Subcutaneous abdominal adipose tissue (tissue), 5 donors: Measurements from ENCODE around the gene CCDC17.
A peak's percentile ranks its signal among the peaks of the same experiment; 100 is the strongest.

ENCODE experiments used
- H3K27ac ChIP-seq: one replicate; pipeline ENCODE4 v1.7.0; 2013; ENCODE audit warnings: low read depth, mild to moderate bottlenecking, inconsistent platforms, low read length, moderate library complexity
- H3K27me3 ChIP-seq, 5 donors: one replicate each; pipeline ENCODE4 v1.7.0; 2013; ENCODE audit warnings: low read length in 5 of 5, inconsistent platforms in 1 of 5; ENCODE audit not compliant: control insufficient read depth in 5 of 5, insufficient read depth in 4 of 5
- H3K36me3 ChIP-seq, 5 donors: one replicate each; pipeline ENCODE4 v1.7.0; 2013; ENCODE audit warnings: low read length in 5 of 5; ENCODE audit not compliant: control insufficient read depth in 5 of 5, insufficient read depth in 5 of 5
- H3K4me1 ChIP-seq, 5 donors: one replicate each; pipeline ENCODE4 v1.7.0; 2013; ENCODE audit warnings: low read length in 5 of 5, mild to moderate bottlenecking in 3 of 5, moderate library complexity in 1 of 5; ENCODE audit not compliant: control insufficient read depth in 5 of 5, insufficient read depth in 5 of 5
- H3K4me3 ChIP-seq, 5 donors: one replicate each; pipeline ENCODE4 v1.7.0; 2013; ENCODE audit warnings: low read length in 5 of 5, low read depth in 1 of 5
- H3K9ac ChIP-seq, 5 donors: one replicate each; pipeline ENCODE4 v1.7.0; 2013; ENCODE audit warnings: low read length in 5 of 5, mild to moderate bottlenecking in 4 of 5, moderate library complexity in 3 of 5
- H3K9me3 ChIP-seq, 5 donors: one replicate each; pipeline ENCODE4 v1.7.0; 2013; ENCODE audit warnings: low read length in 5 of 5; ENCODE audit not compliant: control insufficient read depth in 5 of 5
- donor health status: healthy.
- donor health status: healthy.
- donor health status: healthy.
- donor health status: healthy.
- donor health status: healthy.

Gene CCDC17

GRCh38 chr1:45585110-45585426 is 38.8 kb downstream of the CCDC17 start:
- Histone ChIP-seq H3K4me3 (peak overlapping the region; percentile 76 to 100 (median 94)), H3K4me1 (peaks cover 8 to 28% (median 24%) of the 10 kb centered on the region in 5 donors), H3K36me3 (no peaks in the 10 kb centered on the region), H3K27ac (peak overlapping the region; percentile 85), H3K9me3 (no peaks in the 10 kb centered on the region), H3K27me3 (no peaks in the 10 kb centered on the region), H3K9ac (peak overlapping the region; percentile 6 to 91 (median 42))

- Histone ChIP-seq H3K27ac (peak overlapping the region; percentile 85), H3K27me3 (no peaks in the 10 kb centered on the region), H3K4me1 (peaks cover 8 to 28% (median 24%) of the 10 kb centered on the region in 5 donors), H3K4me3 (peak overlapping the region; percentile 76 to 100 (median 99)), H3K9me3 (no peaks in the 10 kb centered on the region), H3K9ac (peak overlapping the region; percentile 6 to 97 (median 79)), H3K36me3 (no peaks in the 10 kb centered on the region)
Measured at GRCh38 chr1:45584351-45585109, 39.3 kb downstream of the CCDC17 start.

- Histone ChIP-seq H3K4me3 (peak within 1 kb of the TSS; percentile 76 to 100 (median 99)), H3K9me3 (no peaks in the 10 kb centered on the region), H3K27me3 (no peaks in the 10 kb centered on the region), H3K4me1 (peaks cover 8 to 28% (median 24%) of the 10 kb centered on the region in 5 donors), H3K27ac (peak within 1 kb of the TSS; percentile 85), H3K9ac (peak within 1 kb of the TSS; percentile 68 to 97 (median 79)), H3K36me3 (no peaks in the 10 kb centered on the region)
Measured at GRCh38 chr1:45583666-45584350, 40.0 kb downstream of the CCDC17 start, which contains the start of gene NASP. Gene NASP, plus strand, starts transcription at chr1:45584041. Its CDS starts 106 bp downstream, at chr1:45584147.

GRCh38 chr1:45583264-45583665 is 40.6 kb downstream of the CCDC17 start:
- Histone ChIP-seq H3K4me3 (peak overlapping the region; percentile 76 to 100 (median 99)), H3K27ac (peak overlapping the region; percentile 85), H3K4me1 (peaks cover 8 to 28% (median 24%) of the 10 kb centered on the region in 5 donors), H3K9me3 (no peaks in the 10 kb centered on the region), H3K36me3 (no peaks in the 10 kb centered on the region), H3K27me3 (no peaks in the 10 kb centered on the region), H3K9ac (peak overlapping the region; percentile 68 to 97 (median 79))

- Histone ChIP-seq H3K9ac (no peak overlapping the region), H3K27ac (no peak overlapping the region), H3K4me3 (no peak overlapping the region), H3K4me1 (no peaks in the 10 kb centered on the region), H3K27me3 (no peaks in the 10 kb centered on the region), H3K9me3 (no peaks in the 10 kb centered on the region), H3K36me3 (peaks cover 4 to 14% (median 10%) of the 10 kb centered on the region in 5 donors)
Measured at GRCh38 chr1:45574105-45574626, 49.7 kb downstream of the CCDC17 start.

- Histone ChIP-seq H3K9ac (no peak overlapping the region), H3K4me1 (no peaks in the 10 kb centered on the region), H3K9me3 (no peaks in the 10 kb centered on the region), H3K27me3 (no peaks in the 10 kb centered on the region), H3K36me3 (peaks cover 4 to 22% (median 18%) of the 10 kb centered on the region in 5 donors), H3K27ac (no peak overlapping the region), H3K4me3 (no peak overlapping the region)
Measured at GRCh38 chr1:45573231-45573804, 50.5 kb downstream of the CCDC17 start.

GRCh38 chr1:45570631-45571030 is 53.2 kb downstream of the CCDC17 start:
- H3K36me3 ChIP-seq: peaks cover 8 to 41% (median 36%) of the 10 kb centered on the region in 5 donors

More at GRCh38 chr1:45570631-45571030, 53.2 kb downstream of the CCDC17 start:
- H3K27ac ChIP-seq: no peak overlapping the region
- no peak overlapping the region for H3K4me3 ChIP-seq
- no peak overlapping the region for H3K9ac ChIP-seq
- H3K9me3 ChIP-seq: no peaks in the 10 kb centered on the region
- H3K27me3 ChIP-seq: no peaks in the 10 kb centered on the region
- H3K4me1 ChIP-seq: peaks cover 2 to 11% (median 6%) of the 10 kb centered on the region in 5 donors
